Lung microvascular endothelial cell (primary cell): ENCODE data around the gene PAXX. TPM values are rescaled to one million over a fixed set of nuclear protein-coding genes. Genes with fewer than 3 reads are reported as not detected.

Experiments
- DNase-seq, 2 donors: peaks; one replicate each; pipeline versions ENCODE4 v3.0.0 to v3.0.0-alpha.2; 2010; ENCODE audit warnings: low read depth in 2 of 2
- total RNA-seq: library from RNA; depleted of rRNA; stranded (reverse); fragments of >200 nt; gene quantifications from 2 replicates; pipeline ENCODE4 v1.2.1, GENCODE V29; 2014

PAXX gene
- total RNA-seq, 1 donor from 2014 or later: 9.7 TPM

DNA sequence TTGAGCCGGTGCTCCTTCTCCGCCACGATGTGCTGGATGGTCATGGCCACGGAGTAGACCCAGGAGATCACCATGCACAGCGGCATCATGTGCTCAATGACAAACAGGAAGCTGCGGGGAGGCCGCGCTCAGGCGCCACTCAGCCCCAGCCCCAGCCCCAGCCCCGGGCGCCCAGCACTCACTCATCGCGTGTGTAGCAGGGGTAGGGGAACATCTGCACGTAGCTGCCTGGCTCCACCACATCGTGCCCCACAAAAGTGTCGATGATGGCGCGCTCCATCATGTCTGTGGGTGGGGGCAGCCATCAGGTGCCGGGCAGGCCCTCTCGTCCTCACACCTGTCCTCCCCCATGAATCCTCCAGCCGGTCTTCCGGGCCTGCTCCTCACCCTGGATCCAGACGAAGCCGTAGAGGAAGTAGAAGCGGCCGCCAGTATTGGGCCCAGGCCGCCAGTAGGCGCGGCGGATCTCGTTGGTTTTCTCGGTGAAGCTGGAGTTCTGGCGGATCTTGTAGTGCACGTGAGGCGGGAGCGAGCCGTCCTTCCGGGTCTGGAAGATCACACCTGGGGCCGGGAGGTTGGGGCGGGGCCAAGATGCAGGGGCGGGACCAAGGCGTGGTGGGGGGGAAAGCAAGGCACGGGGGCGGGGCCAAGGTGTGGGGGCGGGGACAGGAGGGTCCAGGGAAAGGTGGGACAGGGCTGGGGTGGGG, 25.7 kb downstream of the PAXX start:
- DNase-seq: no peak

- no peak for DNase-seq
Measured at GRCh38 chr9:137018761-137019559, 26.7 kb downstream of the PAXX start.

DNA sequence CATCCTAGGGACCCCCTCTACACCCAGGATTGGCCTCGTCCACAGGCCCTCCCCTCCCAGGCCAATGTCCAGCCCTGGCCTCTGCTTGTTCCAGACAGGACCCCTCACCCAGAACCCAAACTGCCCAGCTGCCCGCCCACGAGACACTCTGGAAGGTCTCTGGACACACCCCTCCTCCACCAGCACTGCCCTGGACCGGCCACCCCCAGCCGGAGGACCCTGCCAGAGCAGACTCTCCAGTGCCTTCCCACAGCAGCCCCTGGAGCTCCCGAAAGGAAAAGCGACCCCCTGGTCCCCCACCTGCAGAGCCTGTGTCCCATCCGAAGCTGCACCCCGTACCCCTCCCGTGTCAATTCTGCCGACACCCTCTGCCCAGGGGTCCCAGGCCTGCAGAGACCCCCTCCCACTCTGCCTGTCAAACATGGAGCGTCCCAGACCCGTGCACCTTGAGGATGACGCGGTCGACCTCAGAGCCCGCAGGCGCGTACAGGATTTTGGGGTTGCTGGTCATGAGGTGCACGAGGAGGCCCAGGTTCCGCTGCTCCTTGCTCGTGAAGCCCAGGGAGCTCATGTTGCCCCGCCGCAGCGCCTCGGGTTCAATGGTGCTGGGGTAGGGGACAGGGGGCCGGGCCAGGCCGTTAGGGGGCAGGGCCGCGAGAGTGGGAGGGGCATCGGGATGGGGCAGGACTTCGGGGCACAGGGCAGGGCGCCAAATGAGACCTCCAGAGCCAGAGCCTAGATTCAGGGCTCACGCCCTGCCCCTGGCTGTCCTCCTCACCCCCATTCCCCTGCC, 27.9 kb downstream of the PAXX start:
- DNase-seq: no peak

DNA sequence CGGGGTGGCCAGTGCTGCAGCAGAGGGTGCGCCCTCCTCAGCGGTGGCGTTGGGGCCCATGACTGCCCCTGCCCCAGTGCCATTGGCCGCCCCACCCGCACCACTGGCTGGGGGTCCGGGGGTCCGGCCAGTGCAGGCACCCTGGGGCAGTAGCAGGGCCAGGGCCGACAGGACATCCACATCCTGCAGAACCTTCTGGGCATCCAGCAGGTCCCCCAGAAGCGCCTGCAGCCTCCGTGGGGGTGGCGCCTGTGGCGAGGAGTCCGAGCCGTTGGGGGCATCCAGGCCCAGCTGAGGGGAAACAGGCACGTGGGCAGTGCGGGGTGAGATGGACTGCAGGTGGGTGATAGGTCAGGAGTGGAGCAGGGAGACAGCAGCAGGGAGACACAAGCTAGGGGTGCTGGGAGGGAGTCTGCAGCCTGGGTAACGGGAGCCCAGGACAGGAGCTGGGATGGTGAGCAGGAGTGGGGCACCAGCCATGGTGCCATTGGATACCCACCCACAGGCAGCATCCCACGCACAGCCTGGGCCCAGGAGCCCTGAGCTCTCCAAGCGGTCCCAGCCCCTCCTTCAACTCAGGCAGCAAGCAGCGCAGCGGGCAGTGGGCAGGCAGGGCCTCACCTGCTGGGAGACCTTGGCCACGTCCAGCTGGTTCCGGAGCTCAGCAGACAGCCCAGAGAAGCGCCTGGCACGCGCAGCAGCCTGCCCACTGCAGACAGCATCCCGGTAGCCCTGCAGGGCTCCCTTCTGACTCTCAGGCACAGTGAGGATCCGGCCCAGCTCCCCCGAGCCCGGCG, 28.7 kb downstream of the PAXX start:
- no peak for DNase-seq

DNA sequence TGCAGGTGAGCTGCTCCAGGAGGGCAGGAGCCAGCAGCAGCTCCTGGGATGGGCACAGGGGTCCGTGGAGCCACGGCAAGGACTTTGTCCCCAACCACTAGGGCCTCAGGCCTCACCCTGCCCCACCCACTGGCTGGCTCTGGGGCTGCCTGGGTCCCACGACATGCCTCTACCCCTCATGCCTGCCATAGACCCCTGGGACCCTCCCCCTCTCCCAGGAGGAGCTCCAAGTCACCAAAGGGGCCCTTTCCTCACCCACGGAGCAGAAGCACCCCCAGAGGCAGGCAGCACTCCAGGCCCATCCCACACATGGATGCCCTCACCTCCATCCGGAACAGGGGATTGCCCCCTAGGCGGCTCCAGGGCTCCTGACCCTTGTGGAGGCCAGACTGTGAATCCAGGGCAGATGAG, 29.4 kb downstream of the PAXX start:
- DNase-seq: no peak

DNA sequence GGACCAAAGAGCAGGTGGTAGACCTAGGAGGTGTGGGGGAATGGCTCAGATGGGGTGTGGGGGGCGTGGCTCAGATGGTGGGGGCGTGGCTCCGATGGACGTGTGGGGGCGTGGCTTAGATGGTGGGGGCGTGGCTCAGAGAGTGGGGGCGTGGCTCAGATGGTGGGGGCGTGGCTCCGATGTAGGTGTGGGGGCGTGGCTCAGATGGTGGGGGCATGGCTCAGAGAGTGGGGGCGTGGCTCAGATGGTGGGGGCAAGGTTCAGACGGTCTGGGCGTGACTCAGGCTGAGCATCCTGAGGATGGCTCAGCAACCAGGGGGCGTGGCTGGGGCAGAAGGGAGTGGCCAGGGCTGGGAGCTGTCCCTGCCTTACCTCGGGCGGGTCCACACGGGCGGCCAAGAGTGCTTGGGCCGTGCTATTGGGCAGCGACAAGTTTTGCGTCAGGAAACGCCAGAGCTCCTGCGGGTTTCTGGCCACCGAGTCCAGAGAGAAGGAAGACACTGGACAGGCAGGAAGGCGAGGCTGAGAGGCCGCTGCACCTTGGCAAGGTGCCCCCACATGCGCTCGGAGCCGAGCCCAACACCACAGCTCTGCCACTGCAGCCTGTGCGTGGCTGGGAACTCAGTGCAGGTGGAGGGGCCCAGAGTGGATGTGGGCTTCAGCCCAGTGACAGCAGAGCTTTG, 29.9 kb downstream of the PAXX start:
- peak; percentile 69 to 89 for DNase-seq

DNA sequence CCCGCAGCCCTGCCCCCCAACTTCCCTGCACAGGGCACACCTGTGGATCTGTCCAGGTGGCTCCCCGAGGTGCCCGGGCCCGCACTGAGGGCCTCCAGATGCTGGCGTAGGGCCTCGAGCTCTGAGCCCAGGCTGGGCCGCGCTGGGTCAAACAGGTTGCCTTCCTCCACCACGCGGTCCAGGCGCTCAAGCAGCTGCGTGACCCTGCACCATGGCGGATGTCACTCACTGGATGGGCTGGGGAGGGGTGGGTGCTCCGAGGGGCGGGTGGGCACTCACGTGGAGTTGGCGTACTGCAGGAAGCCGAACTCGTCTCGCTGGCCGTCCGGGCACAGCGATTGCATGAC, 30.4 kb downstream of the PAXX start:
- no peak for DNase-seq

DNA sequence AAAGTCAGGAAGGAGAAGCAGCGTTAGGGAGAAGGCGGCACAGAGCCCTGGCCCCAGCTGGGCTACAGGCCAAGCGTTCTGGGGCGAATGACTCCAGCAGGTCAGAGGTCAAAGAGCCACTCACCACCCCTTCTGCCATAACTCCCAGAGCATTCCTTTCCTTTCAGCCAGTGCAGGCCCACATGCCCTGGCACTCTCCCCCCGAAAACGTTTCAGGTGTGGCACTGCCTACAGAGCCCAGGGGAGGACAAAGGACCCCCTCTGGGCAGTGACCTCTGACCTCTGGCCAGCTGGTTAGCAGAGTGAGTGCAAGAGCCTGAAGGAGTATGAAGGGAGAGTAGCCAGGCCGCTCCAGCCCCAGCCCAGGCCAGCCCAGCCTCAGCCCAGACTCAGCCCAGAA, 30.9 kb downstream of the PAXX start:
- no peak for DNase-seq

DNA sequence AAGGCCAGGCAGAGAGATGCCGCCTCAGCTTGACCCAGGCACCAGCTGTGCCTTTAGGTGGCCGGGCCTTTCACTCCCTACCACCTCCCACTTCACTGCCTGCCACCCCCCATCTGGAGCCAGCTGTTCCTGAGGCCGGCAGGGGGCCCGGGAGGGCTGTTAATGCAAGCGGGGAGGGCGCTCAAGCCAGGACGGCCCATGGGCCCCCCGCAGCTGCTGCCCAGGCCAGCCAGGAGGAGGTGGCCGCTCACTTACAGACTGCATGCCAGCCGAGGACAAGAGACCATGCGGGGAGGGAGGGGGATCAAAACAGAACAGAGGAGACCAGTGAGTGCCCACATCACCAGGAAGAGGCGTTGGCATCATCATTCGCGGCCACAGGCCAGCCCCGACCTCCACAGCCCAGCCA, 31.4 kb downstream of the PAXX start:
- DNase-seq: no peak

DNA sequence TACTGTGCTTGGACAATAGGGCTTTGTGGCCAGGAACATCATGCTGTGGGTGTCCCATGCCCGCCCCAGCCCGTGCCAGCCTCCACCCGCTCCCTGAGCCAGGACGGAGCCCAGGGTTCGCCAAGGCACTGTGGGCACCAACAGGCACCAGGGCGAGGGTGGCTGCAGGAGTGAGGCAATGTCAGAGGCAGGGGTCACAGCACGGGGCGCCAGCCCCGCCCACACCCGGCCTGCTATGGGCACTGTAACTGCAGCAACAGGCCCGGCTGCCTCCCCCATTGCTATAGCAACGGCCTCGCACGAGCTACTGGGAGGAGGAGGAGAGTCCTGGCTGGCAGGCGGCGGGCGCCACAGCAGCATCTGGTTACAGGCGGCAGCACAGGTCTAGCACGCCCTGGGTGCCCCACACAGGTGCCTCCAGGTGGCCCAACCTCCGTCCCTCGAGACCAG, 33.3 kb downstream of the PAXX start:
- DNase-seq: no peak

DNA sequence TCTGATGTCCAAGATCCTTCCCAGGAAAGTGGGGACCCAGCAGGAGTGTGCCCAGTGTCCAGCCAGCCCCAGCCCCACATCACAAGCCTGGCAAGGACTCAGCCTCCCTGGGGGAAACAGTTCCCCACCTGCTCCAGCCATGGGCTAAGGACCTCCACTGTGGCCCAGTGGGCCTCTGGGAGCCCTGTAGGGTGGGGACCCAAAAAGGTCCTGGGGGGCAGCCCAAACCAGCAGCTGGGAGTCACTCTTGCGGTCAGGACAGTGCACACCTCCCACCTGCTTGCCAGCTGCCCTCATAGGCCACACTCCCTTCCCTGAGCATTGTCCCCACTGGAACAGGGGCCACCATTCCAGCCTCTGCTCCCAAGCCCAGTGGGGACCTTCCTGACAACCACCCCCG, 34.2 kb downstream of the PAXX start:
- DNase-seq: no peak

- no peak for DNase-seq
Measured at GRCh38 chr9:137026828-137027227, 34.6 kb downstream of the PAXX start.

DNA sequence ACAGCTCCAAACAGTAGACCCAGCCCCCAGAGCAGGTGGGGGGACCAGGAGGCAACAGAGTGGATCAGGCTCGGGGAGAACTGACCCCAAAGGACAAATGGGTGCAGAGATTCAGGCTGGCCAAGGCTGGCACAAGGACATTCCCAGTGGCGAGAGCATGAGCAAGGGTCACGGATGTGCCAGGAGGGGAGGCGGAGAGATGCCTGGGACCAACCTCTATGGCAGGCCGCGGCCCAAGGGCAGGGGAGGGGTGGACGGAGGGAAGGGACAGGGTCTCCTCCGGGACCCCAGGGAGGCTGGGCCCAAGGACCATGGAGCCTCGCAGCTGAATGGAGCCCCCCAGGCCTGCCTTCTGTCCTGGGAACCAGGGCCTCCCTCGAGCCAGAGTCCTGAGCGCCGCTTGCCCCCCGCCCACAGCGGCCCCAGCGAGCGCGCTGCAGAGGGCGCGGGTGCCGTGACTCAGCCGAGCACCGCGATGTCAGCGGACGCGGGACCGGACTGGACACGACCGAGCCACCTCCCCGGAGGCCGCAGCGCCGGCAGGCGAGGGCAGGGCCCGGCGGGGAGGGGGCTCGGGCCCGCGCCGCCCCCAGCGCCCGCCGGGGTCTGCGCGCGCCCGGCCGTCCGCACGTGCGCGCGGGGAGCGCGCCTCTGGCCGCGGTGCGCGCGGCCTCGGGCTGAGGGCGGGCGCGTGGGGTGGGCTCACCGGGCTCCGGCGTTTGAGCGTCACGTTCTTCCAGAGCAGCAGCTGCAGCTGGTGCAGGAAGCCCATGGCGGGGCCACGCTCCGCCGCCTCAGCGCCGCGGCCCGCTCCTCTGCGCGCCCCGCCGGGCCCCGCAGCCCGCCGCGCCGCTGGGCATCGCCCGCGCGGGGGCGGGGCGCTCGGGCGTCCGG, 35.4 kb downstream of the PAXX start, which contains the start of gene ABCA2:
Gene ABCA2, minus strand, starts transcription at position 869 of the 894 bp plus-strand sequence. Its CDS starts 97 bp downstream, at position 772.
- peak; percentile 21 to 33 for DNase-seq

DNA sequence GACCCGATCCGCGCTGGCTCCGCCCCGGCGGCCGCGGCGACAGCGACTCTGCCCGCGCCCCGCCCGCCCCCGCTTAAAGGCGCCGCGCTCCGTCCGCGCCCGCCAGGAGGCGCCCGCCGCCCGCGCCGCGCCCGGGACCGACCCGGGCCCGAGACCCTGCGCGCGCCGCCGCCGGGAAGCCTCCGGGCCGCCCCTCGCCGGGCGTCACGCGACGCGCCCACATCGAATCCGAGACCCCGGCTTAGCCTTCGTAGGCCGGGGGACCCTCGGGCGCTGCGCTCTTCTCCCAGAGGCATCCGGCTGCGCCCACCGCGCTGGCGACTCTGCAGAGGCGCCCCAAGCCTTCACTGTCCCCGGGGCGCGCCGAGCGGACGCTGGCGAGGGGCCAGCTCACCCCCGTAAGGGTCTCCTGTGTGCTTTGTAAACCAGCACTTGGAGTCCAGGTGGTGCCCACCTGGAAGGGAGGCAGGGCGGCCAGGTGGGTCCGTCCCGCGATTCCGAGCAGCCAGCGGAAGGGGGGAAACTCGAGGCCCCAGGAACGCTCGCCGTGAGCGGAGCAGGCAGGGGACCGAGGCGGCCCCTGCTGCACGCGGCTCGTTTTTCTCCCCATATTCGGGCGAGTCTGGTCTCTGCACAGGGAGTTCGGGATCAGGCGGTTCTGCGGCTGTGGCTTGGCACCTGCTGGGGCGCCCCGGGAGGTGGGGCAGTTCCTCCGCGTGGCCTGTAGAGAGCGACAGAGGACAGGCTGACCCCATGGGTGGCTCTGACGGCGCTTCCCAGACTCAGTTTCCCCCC, 36.2 kb downstream of the PAXX start:
- DNase-seq: peak; percentile 37 to 66

DNA sequence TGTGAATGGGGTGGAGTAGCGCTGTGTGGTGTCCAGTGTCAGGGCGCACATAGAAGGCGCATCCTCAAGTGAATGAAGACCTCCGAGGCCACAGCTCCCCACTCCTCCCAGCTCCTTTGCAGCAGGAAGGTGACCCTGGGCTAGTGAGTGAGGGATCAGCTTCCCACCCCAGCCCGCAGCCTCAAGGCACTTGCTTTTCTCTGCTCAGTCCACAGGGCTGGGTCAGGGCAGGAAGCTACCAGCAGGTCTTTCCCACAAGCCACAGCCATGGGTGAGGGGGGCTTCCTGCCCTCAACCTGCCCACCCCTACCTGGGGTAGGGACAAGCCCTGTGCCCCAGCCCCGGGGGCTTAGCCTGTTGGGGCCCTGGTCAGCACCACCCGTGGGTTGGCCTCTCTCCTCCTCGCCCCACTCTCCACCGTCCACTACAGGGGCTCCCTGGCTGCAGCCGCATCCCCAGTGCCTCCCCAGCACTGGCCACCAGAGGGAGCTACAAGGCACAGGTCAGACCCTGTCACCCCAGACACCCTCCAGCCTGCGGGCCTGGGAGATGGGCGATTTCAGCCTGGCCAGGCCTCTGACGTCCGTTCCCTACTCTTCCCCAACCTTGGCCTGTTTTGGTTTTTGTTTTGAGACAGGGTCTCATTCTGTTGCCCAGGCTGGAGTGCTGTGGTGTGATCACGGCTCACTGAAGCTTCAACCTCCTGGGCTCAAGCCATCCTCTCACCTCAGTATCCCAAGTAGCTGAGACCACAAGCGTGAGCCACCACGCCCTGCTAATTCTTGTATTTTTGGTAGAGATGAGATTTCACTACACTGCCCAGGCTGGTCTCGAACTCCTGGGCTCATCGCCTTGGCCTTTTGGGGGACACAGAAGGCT, 37.1 kb downstream of the PAXX start:
- peak; percentile 56 to 67 for DNase-seq

DNA sequence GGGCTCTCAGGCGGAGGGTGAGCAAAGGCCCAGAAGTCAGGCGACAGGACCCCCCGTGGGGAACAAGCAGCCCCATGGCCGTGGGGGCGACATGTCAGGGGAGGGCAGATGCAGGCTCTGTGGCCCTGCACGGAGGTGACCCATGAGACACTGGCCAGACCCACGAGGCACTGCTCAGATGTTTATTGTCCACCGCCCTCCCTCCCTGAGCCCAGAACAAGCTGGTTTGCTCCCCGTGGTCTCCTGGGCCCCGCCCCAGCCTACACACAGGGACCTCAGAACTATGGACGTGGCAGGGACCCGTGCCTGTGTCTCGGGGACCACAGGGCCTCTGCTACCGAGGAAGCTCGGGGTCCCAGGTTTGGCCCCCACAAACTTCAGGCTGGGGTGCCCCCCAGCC, 37.8 kb downstream of the PAXX start:
- no peak for DNase-seq
